Upper lobe of left lung (tissue), 4 donors: ENCODE results near the gene FKBP5.

Source experiments
- EP300 ChIP-seq, 4 donors: sonication (generic); formaldehyde crosslinking; IDR thresholded peaks; one replicate each; pipeline ENCODE4 v1.5.1; 2017; ENCODE audit warnings: antibody characterized with exemption in 4 of 4, control low read depth in 2 of 4
- POLR2AphosphoS5 ChIP-seq, 2 donors: sonication (generic); formaldehyde crosslinking; IDR thresholded peaks; one replicate each; pipeline ENCODE4 v1.5.1; 2017; ENCODE audit warnings: antibody characterized with exemption in 2 of 2

DNA sequence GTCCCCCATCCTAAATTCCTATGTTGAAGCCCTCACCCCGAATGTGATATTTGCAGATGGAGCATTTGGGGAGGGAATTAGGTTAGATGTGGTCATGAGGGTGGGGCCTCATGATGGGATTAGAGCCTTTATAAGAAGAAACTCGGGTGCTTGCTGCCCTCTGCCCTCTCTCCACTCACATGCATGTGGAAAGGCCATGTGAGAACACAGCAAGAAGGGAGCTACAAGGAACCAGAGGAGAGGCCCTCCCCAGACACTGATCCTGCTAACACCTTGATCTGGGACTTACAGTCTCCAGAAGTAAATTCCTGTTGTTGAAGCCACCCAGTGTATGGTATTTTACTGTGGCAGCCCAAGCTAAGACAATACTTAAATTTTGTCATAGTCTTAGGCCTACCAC lies 106.4 kb downstream of the FKBP5 start:
- TF ChIP-seq EP300 (IDR thresholded peaks at IDR 0.05) = no peak
- no peak for TF ChIP-seq POLR2AphosphoS5 (IDR thresholded peaks at IDR 0.05)
